ENCODE results near the gene GRIP1.

DNA sequence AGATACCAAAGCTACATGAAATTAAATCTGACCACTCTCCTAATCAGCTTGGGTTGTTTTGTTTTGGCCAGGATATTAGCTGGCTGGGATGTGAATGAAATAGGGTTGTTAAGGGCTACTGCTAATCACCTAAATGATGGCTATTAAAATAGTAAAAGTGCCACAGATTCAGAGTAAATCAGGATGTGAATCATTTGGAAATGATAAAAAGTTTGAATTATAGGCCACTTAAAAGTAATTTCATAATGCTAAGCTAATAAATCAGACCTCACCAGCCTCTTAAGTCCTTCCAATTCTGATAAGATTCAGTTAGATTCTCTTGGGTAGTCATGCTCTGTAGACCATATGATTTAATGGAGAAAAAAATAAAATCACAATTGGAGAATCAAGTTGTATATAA lies 364.6 kb downstream of the GRIP1 start:
- TF ChIP-seq POLR2A (IDR thresholded peaks at IDR 0.05; ENCODE audit: low read depth, low read length) (no peak), POU2F2 (IDR thresholded peaks at IDR 0.05; ENCODE audit: low read depth, low read length) (no peak), POLR2AphosphoS5 (IDR thresholded peaks at IDR 0.05; ENCODE audit: low read depth, low read length) (no peak), TAF1 (IDR thresholded peaks at IDR 0.05; ENCODE audit: low read depth, low read length) (no peak), SPI1 (IDR thresholded peaks at IDR 0.05; ENCODE audit: low read depth, low read length) (no peak)

Measured in GM12891 (cell line).